GM23338 (cell line): ENCODE results near the gene RAD51B. TPM values are rescaled to one million over a fixed set of nuclear protein-coding genes. Genes with fewer than 3 reads are reported as not detected.

ENCODE experiments used
- ATAC-seq: fragments of 200-7000 bp; cut with Tn5 transposase; 3 replicates; pipeline ENCODE4 v1.9.1; 2020
- DNase-seq: peaks from one replicate; pipeline ENCODE4 v3.0.0-alpha.2; 2015; ENCODE audit warnings: low spot score
- H2AFZ ChIP-seq: fragments of 200-600 bp; sonication (generic); 2 replicates; pipeline ENCODE4 v1.8.0; 2016; ENCODE audit warnings: antibody characterized with exemption, mild to moderate bottlenecking, moderate library complexity
- H3F3A ChIP-seq: fragments of 200-600 bp; sonication (generic); replicated peaks from 2 replicates; pipeline ENCODE4 v1.8.0; 2017; ENCODE audit warnings: antibody characterized with exemption, mixed run types, low read depth
- H3K27ac ChIP-seq: fragments of 200-600 bp; sonication (generic); 2 replicates; pipeline ENCODE4 v1.6.1; 2016; ENCODE audit warnings: low read depth
- H3K27me3 ChIP-seq: fragments of 200-600 bp; sonication (generic); 2 replicates; pipeline ENCODE4 v1.8.0; 2016; ENCODE audit warnings: mild to moderate bottlenecking, mixed run types, moderate library complexity; ENCODE audit not compliant: insufficient read depth
- H3K36me3 ChIP-seq: fragments of 200-600 bp; sonication (generic); 2 replicates; pipeline ENCODE4 v1.8.0; 2016; ENCODE audit warnings: mild to moderate bottlenecking; ENCODE audit not compliant: insufficient read depth
- H3K4me1 ChIP-seq: fragments of 200-600 bp; sonication (generic); 2 replicates; pipeline ENCODE4 v1.8.0; 2016; ENCODE audit warnings: mild to moderate bottlenecking, moderate library complexity; ENCODE audit not compliant: insufficient read depth
- H3K4me2 ChIP-seq: fragments of 200-600 bp; sonication (generic); 2 replicates; pipeline ENCODE4 v1.7.1; 2017; ENCODE audit warnings: mixed run types
- H3K4me3 ChIP-seq: fragments of 200-600 bp; sonication (generic); 2 replicates; pipeline ENCODE4 v1.6.1; 2016; ENCODE audit warnings: mixed run types
- H3K79me2 ChIP-seq: fragments of 200-600 bp; sonication (generic); replicated peaks from 2 replicates; pipeline ENCODE4 v1.8.0; 2017; ENCODE audit warnings: mild to moderate bottlenecking; ENCODE audit not compliant: insufficient read depth
- H3K9me2 ChIP-seq: fragments of 200-600 bp; sonication (generic); 2 replicates; pipeline ENCODE4 v1.8.0; 2017; ENCODE audit not compliant: insufficient read depth
- H4K20me1 ChIP-seq: fragments of 200-600 bp; sonication (generic); replicated peaks from 2 replicates; pipeline ENCODE4 v1.8.0; 2017; ENCODE audit warnings: mild to moderate bottlenecking; ENCODE audit not compliant: insufficient read depth
- H3K27ac Mint-ChIP-seq: 2 replicates; pipeline ENCODE4 v1.8.0; 2020; ENCODE audit warnings: inconsistent platforms, mild to moderate bottlenecking, moderate library complexity, mixed read lengths
- H3K27me3 Mint-ChIP-seq: 3 replicates; pipeline ENCODE4 v1.8.0; 2022; ENCODE audit warnings: low read depth, mild to moderate bottlenecking, moderate library complexity, mixed read lengths, inconsistent platforms; ENCODE audit not compliant: insufficient read depth, poor library complexity
- H3K36me3 Mint-ChIP-seq: 3 replicates; pipeline ENCODE4 v1.8.0; 2021; ENCODE audit warnings: low read depth, mild to moderate bottlenecking, inconsistent platforms, moderate library complexity, mixed read lengths
- H3K4me1 Mint-ChIP-seq: 3 replicates; pipeline ENCODE4 v1.8.0; 2020; ENCODE audit warnings: mild to moderate bottlenecking, inconsistent platforms, mixed read lengths
- H3K4me3 Mint-ChIP-seq: 3 replicates; pipeline ENCODE4 v1.8.0; 2021; ENCODE audit warnings: moderate library complexity, mild to moderate bottlenecking, inconsistent platforms, mixed read lengths
- H3K9me3 Mint-ChIP-seq: 3 replicates; pipeline ENCODE4 v1.8.0; 2020; ENCODE audit warnings: moderate library complexity, mild to moderate bottlenecking, inconsistent platforms, mixed read lengths
- CREB1 ChIP-seq: fragments of 250-450 bp; sonication (Bioruptor Pico); IDR thresholded peaks from 2 replicates; pipeline ENCODE4 v1.5.0; 2020; ENCODE audit warnings: low read depth, mild to moderate bottlenecking, moderate library complexity
- EZH2 ChIP-seq: fragments of 200-600 bp; sonication (generic); IDR thresholded peaks from one replicate; pipeline ENCODE4 v1.8.0; 2017; ENCODE audit warnings: antibody characterized with exemption, mild to moderate bottlenecking, low read depth; ENCODE audit not compliant: unreplicated experiment
- EZH2phosphoT487 ChIP-seq: fragments of 200-600 bp; sonication (generic); IDR thresholded peaks from one replicate; pipeline ENCODE4 v1.8.1; 2018; ENCODE audit warnings: antibody characterized with exemption; ENCODE audit not compliant: unreplicated experiment
- JUNB ChIP-seq: IDR thresholded peaks from one replicate; pipeline ENCODE4 v1.6.1; 2016; ENCODE audit warnings: antibody characterized with exemption; ENCODE audit not compliant: unreplicated experiment
- NANOG ChIP-seq: IDR thresholded peaks from 2 replicates; pipeline ENCODE4 v1.6.1; 2016; ENCODE audit warnings: antibody characterized with exemption, borderline replicate concordance
- POLR2AphosphoS5 ChIP-seq: IDR thresholded peaks from 2 replicates; pipeline ENCODE4 v1.6.1; 2016; ENCODE audit warnings: antibody characterized with exemption, low read depth
- STAT1 ChIP-seq: IDR thresholded peaks from one replicate; pipeline ENCODE4 v1.6.1; 2016; ENCODE audit warnings: antibody characterized with exemption; ENCODE audit not compliant: unreplicated experiment
- ZNF114 ChIP-seq: fragments of 250-450 bp; sonication (Bioruptor Pico); IDR thresholded peaks from 2 replicates; pipeline ENCODE4 v1.5.0; 2020; ENCODE audit warnings: mild to moderate bottlenecking, moderate library complexity
- ZNF331 ChIP-seq: fragments of 250-450 bp; sonication (Bioruptor Pico); IDR thresholded peaks from 2 replicates; pipeline ENCODE4 v1.5.0; 2020; ENCODE audit warnings: low read depth, mild to moderate bottlenecking, moderate library complexity
- polyA plus RNA-seq: library from polyadenylated mRNA; unstranded; fragments of >200 nt; fragmentation: Nextera tagmentation; extraction: Ambion mirVana; gene quantifications from 2 replicates; pipeline ENCODE4 v1.2.1, GENCODE V29; 2016
- total RNA-seq: library from RNA; depleted of rRNA; stranded (reverse); fragments of >200 nt; shearing (Covaris generic); gene quantifications from 2 replicates; pipeline ENCODE4 v1.2.3, GENCODE V29; 2014
- TF ChIP-seq, protein P1 (sequence below), 2 experiments: fragments of 200-600 bp in 1 of 2; sonication (generic) in 1 of 2; conservative IDR thresholded peaks; 2 replicates each; pipeline versions ENCODE4 v1.5.1 to v1.6.1; 2016 to 2017; ENCODE audit warnings: antibody characterized with exemption in 2 of 2, low read depth in 2 of 2, mild to moderate bottlenecking in 2 of 2, moderate library complexity in 1 of 2
- TF ChIP-seq, protein P2 (sequence below): fragments of 250-450 bp; sonication (Bioruptor Pico); IDR thresholded peaks from 2 replicates; pipeline ENCODE4 v1.5.0; 2020; ENCODE audit warnings: mild to moderate bottlenecking, moderate library complexity
- TF ChIP-seq, protein P3 (sequence below): IDR thresholded peaks from one replicate; pipeline ENCODE4 v1.6.1; 2018; ENCODE audit warnings: antibody characterized with exemption; ENCODE audit not compliant: unreplicated experiment
- TF ChIP-seq, protein P4 (sequence below): IDR thresholded peaks from 2 replicates; pipeline ENCODE4 v1.6.1; 2016; ENCODE audit warnings: antibody characterized with exemption

Gene RAD51B
- total and polyA plus RNA-seq, 2 experiments from 2014 or later: 15.7 to 29.1 TPM

DNA sequence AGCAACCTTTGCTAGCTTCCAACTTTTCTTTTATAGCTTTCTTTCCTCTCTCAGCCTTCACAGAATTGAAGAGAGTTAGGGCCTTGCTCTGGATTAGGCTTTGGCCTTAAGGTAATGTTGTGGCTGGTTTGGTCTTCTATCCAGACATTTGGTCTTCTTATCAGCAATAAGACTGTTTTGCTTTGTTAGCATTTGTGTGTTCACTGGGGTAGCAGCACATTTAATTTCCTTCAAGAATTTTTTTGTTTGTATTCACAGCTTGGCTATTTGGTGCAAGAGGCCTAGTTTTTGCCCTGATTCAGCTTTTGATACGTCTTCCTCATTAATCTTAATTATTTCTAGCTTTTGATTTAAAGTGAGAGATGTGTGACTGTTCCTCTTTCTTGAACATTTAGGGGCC, 130.8 kb downstream of the RAD51B start:
- Mint-ChIP-seq H3K27ac (no peak overlapping the region), H3K4me3 (no peak overlapping the region), H3K36me3 (peaks cover 17% of the 10 kb centered on the region), H3K9me3 (peaks cover 20% of the 10 kb centered on the region), H3K27me3 (no peaks in the 10 kb centered on the region), H3K4me1 (no peaks in the 10 kb centered on the region)
- Histone ChIP-seq H3K27ac (no peak overlapping the region), H3K9me2 (no peaks in the 10 kb centered on the region), H3K36me3 (no peaks in the 10 kb centered on the region; the same call in 1 of the 2 replicates), H3K4me1 (no peaks in the 10 kb centered on the region), H3K27me3 (no peaks in the 10 kb centered on the region), H3K4me3 (no peak overlapping the region), H4K20me1 (no peaks in the 10 kb centered on the region), H3F3A (no peaks in the 10 kb centered on the region), H3K4me2 (no peak overlapping the region), H2AFZ (no peak overlapping the region), H3K79me2 (no peaks in the 10 kb centered on the region)
- no peak for TF ChIP-seq EZH2
- TF ChIP-seq, protein P1, sequence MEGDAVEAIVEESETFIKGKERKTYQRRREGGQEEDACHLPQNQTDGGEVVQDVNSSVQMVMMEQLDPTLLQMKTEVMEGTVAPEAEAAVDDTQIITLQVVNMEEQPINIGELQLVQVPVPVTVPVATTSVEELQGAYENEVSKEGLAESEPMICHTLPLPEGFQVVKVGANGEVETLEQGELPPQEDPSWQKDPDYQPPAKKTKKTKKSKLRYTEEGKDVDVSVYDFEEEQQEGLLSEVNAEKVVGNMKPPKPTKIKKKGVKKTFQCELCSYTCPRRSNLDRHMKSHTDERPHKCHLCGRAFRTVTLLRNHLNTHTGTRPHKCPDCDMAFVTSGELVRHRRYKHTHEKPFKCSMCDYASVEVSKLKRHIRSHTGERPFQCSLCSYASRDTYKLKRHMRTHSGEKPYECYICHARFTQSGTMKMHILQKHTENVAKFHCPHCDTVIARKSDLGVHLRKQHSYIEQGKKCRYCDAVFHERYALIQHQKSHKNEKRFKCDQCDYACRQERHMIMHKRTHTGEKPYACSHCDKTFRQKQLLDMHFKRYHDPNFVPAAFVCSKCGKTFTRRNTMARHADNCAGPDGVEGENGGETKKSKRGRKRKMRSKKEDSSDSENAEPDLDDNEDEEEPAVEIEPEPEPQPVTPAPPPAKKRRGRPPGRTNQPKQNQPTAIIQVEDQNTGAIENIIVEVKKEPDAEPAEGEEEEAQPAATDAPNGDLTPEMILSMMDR (conservative IDR thresholded peaks at IDR 0.05; ENCODE audit: low read depth in 2 of 2): no peak
- TF ChIP-seq, protein P2, sequence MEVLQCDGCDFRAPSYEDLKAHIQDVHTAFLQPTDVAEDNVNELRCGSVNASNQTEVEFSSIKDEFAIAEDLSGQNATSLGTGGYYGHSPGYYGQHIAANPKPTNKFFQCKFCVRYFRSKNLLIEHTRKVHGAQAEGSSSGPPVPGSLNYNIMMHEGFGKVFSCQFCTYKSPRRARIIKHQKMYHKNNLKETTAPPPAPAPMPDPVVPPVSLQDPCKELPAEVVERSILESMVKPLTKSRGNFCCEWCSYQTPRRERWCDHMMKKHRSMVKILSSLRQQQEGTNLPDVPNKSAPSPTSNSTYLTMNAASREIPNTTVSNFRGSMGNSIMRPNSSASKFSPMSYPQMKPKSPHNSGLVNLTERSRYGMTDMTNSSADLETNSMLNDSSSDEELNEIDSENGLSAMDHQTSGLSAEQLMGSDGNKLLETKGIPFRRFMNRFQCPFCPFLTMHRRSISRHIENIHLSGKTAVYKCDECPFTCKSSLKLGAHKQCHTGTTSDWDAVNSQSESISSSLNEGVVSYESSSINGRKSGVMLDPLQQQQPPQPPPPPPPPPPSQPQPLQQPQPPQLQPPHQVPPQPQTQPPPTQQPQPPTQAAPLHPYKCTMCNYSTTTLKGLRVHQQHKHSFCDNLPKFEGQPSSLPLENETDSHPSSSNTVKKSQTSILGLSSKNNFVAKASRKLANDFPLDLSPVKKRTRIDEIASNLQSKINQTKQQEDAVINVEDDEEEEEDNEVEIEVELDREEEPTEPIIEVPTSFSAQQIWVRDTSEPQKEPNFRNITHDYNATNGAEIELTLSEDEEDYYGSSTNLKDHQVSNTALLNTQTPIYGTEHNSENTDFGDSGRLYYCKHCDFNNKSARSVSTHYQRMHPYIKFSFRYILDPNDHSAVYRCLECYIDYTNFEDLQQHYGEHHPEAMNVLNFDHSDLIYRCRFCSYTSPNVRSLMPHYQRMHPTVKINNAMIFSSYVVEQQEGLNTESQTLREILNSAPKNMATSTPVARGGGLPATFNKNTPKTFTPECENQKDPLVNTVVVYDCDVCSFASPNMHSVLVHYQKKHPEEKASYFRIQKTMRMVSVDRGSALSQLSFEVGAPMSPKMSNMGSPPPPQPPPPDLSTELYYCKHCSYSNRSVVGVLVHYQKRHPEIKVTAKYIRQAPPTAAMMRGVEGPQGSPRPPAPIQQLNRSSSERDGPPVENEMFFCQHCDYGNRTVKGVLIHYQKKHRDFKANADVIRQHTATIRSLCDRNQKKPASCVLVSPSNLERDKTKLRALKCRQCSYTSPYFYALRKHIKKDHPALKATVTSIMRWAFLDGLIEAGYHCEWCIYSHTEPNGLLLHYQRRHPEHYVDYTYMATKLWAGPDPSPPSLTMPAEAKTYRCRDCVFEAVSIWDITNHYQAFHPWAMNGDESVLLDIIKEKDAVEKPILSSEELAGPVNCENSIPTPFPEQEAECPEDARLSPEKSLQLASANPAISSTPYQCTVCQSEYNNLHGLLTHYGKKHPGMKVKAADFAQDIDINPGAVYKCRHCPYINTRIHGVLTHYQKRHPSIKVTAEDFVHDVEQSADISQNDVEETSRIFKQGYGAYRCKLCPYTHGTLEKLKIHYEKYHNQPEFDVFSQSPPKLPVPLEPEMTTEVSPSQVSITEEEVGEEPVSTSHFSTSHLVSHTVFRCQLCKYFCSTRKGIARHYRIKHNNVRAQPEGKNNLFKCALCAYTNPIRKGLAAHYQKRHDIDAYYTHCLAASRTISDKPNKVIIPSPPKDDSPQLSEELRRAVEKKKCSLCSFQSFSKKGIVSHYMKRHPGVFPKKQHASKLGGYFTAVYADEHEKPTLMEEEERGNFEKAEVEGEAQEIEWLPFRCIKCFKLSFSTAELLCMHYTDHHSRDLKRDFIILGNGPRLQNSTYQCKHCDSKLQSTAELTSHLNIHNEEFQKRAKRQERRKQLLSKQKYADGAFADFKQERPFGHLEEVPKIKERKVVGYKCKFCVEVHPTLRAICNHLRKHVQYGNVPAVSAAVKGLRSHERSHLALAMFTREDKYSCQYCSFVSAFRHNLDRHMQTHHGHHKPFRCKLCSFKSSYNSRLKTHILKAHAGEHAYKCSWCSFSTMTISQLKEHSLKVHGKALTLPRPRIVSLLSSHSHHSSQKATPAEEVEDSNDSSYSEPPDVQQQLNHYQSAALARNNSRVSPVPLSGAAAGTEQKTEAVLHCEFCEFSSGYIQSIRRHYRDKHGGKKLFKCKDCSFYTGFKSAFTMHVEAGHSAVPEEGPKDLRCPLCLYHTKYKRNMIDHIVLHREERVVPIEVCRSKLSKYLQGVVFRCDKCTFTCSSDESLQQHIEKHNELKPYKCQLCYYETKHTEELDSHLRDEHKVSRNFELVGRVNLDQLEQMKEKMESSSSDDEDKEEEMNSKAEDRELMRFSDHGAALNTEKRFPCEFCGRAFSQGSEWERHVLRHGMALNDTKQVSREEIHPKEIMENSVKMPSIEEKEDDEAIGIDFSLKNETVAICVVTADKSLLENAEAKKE: no peak
- no peak for TF ChIP-seq ZNF114 (CRISPR knock-in tag)
- TF ChIP-seq STAT1: no peak
- no peak for TF ChIP-seq ZNF331
- TF ChIP-seq, protein P3, sequence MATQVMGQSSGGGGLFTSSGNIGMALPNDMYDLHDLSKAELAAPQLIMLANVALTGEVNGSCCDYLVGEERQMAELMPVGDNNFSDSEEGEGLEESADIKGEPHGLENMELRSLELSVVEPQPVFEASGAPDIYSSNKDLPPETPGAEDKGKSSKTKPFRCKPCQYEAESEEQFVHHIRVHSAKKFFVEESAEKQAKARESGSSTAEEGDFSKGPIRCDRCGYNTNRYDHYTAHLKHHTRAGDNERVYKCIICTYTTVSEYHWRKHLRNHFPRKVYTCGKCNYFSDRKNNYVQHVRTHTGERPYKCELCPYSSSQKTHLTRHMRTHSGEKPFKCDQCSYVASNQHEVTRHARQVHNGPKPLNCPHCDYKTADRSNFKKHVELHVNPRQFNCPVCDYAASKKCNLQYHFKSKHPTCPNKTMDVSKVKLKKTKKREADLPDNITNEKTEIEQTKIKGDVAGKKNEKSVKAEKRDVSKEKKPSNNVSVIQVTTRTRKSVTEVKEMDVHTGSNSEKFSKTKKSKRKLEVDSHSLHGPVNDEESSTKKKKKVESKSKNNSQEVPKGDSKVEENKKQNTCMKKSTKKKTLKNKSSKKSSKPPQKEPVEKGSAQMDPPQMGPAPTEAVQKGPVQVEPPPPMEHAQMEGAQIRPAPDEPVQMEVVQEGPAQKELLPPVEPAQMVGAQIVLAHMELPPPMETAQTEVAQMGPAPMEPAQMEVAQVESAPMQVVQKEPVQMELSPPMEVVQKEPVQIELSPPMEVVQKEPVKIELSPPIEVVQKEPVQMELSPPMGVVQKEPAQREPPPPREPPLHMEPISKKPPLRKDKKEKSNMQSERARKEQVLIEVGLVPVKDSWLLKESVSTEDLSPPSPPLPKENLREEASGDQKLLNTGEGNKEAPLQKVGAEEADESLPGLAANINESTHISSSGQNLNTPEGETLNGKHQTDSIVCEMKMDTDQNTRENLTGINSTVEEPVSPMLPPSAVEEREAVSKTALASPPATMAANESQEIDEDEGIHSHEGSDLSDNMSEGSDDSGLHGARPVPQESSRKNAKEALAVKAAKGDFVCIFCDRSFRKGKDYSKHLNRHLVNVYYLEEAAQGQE: no peak
- TF ChIP-seq, protein P4, sequence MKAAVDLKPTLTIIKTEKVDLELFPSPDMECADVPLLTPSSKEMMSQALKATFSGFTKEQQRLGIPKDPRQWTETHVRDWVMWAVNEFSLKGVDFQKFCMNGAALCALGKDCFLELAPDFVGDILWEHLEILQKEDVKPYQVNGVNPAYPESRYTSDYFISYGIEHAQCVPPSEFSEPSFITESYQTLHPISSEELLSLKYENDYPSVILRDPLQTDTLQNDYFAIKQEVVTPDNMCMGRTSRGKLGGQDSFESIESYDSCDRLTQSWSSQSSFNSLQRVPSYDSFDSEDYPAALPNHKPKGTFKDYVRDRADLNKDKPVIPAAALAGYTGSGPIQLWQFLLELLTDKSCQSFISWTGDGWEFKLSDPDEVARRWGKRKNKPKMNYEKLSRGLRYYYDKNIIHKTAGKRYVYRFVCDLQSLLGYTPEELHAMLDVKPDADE: no peak
- no peak for TF ChIP-seq CREB1
- no peak for TF ChIP-seq EZH2phosphoT487
- TF ChIP-seq POLR2AphosphoS5: no peak
- TF ChIP-seq JUNB: no peak
- no peak for TF ChIP-seq NANOG
- ATAC-seq (no peak), DNase-seq (no peak)
